ENCODE results near the gene CSTF1. TPM values are rescaled to one million over a fixed set of nuclear protein-coding genes. Genes with fewer than 3 reads are reported as not detected.

Gene CSTF1
- total and polyA plus RNA-seq, 2 of the 8 experiments (the other 6 are each of a cell fraction or from before 2014, with no cell fraction given), result 59.4 to 83.5 TPM

- Histone ChIP-seq H2BK15ac (ENCODE audit: low read length) (no peak overlapping the region), H3K23ac (ENCODE audit: insufficient read length) (no peak overlapping the region), H3K4me1 (replicated peaks in 1 of 4; ENCODE audit: control insufficient read depth in 3 of 4, insufficient read depth in 4 of 4, low read length in 3 of 4) (peaks cover 0 to 6% (median 3%) of the 10 kb centered on the region in 4 experiments; a peak in 3 of 7 replicates), H4K5ac (ENCODE audit: insufficient read length, low read depth, low read length) (no peak overlapping the region), H4K8ac (ENCODE audit: extremely low read depth, insufficient read depth, low read length) (no peak overlapping the region), H3K23me2 (ENCODE audit: low read depth, low read length) (no peaks in the 10 kb centered on the region), H3K4ac (replicated peaks; ENCODE audit: insufficient read length, low read depth, low read length) (no peak overlapping the region), H3K27me3 (replicated peaks in 1 of 4; ENCODE audit: control insufficient read depth in 3 of 4, extremely low read depth in 1 of 4, insufficient read depth in 3 of 4, low read length in 3 of 4) (no peaks in the 10 kb centered on the region), H3K18ac (ENCODE audit: extremely low read depth, low read length) (no peak overlapping the region), H4K20me1 (replicated peaks in 1 of 2; ENCODE audit: control insufficient read depth in 1 of 2, insufficient read depth in 2 of 2, low read length in 2 of 2) (no peaks in the 10 kb centered on the region), H2BK5ac (ENCODE audit: low read depth, low read length) (no peak overlapping the region), H2AFZ (ENCODE audit: low read length) (no peak overlapping the region), H3K14ac (ENCODE audit: insufficient read length) (no peak overlapping the region), H3K27ac (ENCODE audit: low read depth, low read length) (no peak overlapping the region), H3K36me3 (ENCODE audit: control insufficient read depth in 2 of 4, insufficient read depth in 4 of 4, low read length in 3 of 4) (no peaks in the 10 kb centered on the region), H3K56ac (replicated peaks; ENCODE audit: insufficient read length, low read depth, low read length) (no peak overlapping the region), H3K79me2 (ENCODE audit: control insufficient read depth in 1 of 2, insufficient read depth in 2 of 2, low read length in 2 of 2) (no peaks in the 10 kb centered on the region), H3K9me3 (ENCODE audit: insufficient read depth in 2 of 2, low read depth in 1 of 2, low read length in 1 of 2) (no peaks in the 10 kb centered on the region), H2AK5ac (ENCODE audit: low read depth, low read length) (no peak overlapping the region), H4K91ac (replicated peaks; ENCODE audit: insufficient read length, low read length) (no peak overlapping the region), H3K4me3 (ENCODE audit: extremely low read depth in 1 of 4, insufficient read depth in 2 of 4, low read depth in 3 of 4, low read length in 4 of 4) (no peak overlapping the region), H2BK20ac (ENCODE audit: low read length) (no peak overlapping the region), H3K79me1 (ENCODE audit: low read depth, low read length) (no peaks in the 10 kb centered on the region), H3K9ac (replicated peaks in 1 of 4; ENCODE audit: extremely low read depth in 1 of 4, low read depth in 3 of 4, low read length in 3 of 4) (no peak overlapping the region), H3K4me2 (ENCODE audit: insufficient read depth in 1 of 2, low read depth in 2 of 2, low read length in 2 of 2) (no peak overlapping the region), H2BK12ac (ENCODE audit: low read depth, low read length) (no peak overlapping the region), H2BK120ac (replicated peaks; ENCODE audit: low read depth, low read length) (no peak overlapping the region)
- DNase-seq (ENCODE audit: low read depth in 1 of 2, low spot score in 2 of 2) (no peak), FAIRE-seq (no peak)
- POLR2A ChIA-PET (ENCODE audit: partially characterized antibody), result no interaction called here
- 78% methylated on average over 5 of the region's 5 CpGs; no CpG with 5 or more reads in 1 of the 2 experiments for WGBS, 2 experiments (ENCODE audit: extremely low coverage in 1 of 2, insufficient coverage in 1 of 2, insufficient read length in 1 of 2, insufficient replicate concordance in 2 of 2, low coverage in 1 of 2, low lambda C conversion rate in 2 of 2, missing lambda C conversion rate in 1 of 2)
- CTCF ChIA-PET (ENCODE audit: partially characterized antibody), result interaction anchor here (1.0 to 1.3 kb wide), 2 partner anchors 151 to 164 kb away, joined by 3 read pairs; no protein-coding TSS in a partner anchor
- TF ChIP-seq SUZ12 (IDR thresholded peaks at IDR 0.05; ENCODE audit: low read length) (no peak), KDM4A (IDR thresholded peaks at IDR 0.05; ENCODE audit: low read depth, low read length, severe bottlenecking) (no peak), SP4 (IDR thresholded peaks at IDR 0.05; ENCODE audit: low read length) (no peak), CEBPB (IDR thresholded peaks at IDR 0.05; ENCODE audit: low read depth, low read length) (no peak), BRCA1 (IDR thresholded peaks at IDR 0.05; ENCODE audit: low read depth, low read length) (no peak), EP300 (IDR thresholded peaks at IDR 0.05; ENCODE audit: borderline replicate concordance in 1 of 2, low read depth in 2 of 2, low read length in 2 of 2) (no peak), MAX (IDR thresholded peaks at IDR 0.05) (no peak), USF2 (IDR thresholded peaks at IDR 0.05; ENCODE audit: low read length) (no peak), HDAC6 (IDR thresholded peaks at IDR 0.05; ENCODE audit: low read depth, low read length) (no peak), MAFK (IDR thresholded peaks at IDR 0.05; ENCODE audit: low read depth, low read length) (no peak), CHD1 (IDR thresholded peaks at IDR 0.05; ENCODE audit: low read depth, low read length) (no peak), SP1 (IDR thresholded peaks at IDR 0.05; ENCODE audit: low read depth, low read length) (no peak), CBX8 (IDR thresholded peaks at IDR 0.05; ENCODE audit: borderline replicate concordance, low read depth, low read length) (no peak)
These were observed 39.9 kb upstream of the CSTF1 start for GRCh38 chr20:56352345-56353055.
